Activated T-helper 1 cell treated with anti-CD3 and anti-CD28 coated beads, Interleukin-12 subunit alpha, Interleukin-12 subunit beta, Interleukin-2, Interleukin-4 antibody, amounts not matched to agents 30 ng/mL and 10 ng/mL and 1 ng/mL, durations not matched to agents 14 hours and 24 hours and 36 hours (primary cell): ENCODE data around the gene PPP1R9B. TPM values are rescaled to one million over a fixed set of nuclear protein-coding genes. Genes with fewer than 3 reads are reported as not detected.

ENCODE experiments used
- DNase-seq: peaks from one replicate; pipeline ENCODE4 v3.0.0; 2021; ENCODE audit warnings: low spot score
- H3K27ac Mint-ChIP-seq: one replicate; pipeline ENCODE4 v1.8.0; 2021; ENCODE audit warnings: mild to moderate bottlenecking, mixed read lengths
- H3K27me3 Mint-ChIP-seq: one replicate; pipeline ENCODE4 v1.8.0; 2022; ENCODE audit warnings: mild to moderate bottlenecking, moderate library complexity, mixed read lengths; ENCODE audit not compliant: insufficient read depth
- H3K36me3 Mint-ChIP-seq: one replicate; pipeline ENCODE4 v1.8.0; 2021; ENCODE audit warnings: low read depth, mixed read lengths
- H3K4me1 Mint-ChIP-seq: one replicate; pipeline ENCODE4 v1.8.0; 2021; ENCODE audit warnings: low read depth, mixed read lengths
- H3K4me3 Mint-ChIP-seq: one replicate; pipeline ENCODE4 v1.8.0; 2021; ENCODE audit warnings: mild to moderate bottlenecking, moderate library complexity, mixed read lengths
- H3K9me3 Mint-ChIP-seq: one replicate; pipeline ENCODE4 v1.8.0; 2021; ENCODE audit warnings: mixed read lengths
- intact Hi-C: fragments of 100-400 bp; cut with micrococcal nuclease; formaldehyde crosslinking; loops from one replicate; pipeline ENCODE4 v1.15.1; 2024
- total RNA-seq: library from RNA; stranded (reverse); gene quantifications from 2 replicates; pipeline ENCODE4 v1.2.3, GENCODE V29; 2022

The PPP1R9B gene
- total RNA-seq, 1 donor from 2014 or later: 97.1 TPM

DNA sequence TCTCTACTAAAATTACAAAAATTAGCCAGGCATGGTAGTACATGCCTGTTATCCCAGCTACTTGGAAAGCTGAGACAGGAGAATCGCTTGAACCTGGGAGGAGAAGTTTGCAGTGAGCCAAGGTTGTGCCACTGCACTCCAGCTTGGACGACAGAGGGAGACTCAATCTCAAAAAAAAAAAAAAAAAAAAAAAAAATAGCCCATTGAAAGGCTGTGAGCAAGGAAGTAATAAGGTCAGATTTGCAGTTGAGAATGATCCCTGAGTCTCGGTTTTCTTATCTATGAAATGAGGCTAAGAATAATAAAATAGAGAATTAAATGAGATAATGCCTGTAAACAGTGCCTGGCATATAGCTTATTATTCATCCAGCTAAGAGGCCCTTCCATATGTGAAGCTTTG, 56.7 kb downstream of the PPP1R9B start:
- H3K4me1 Mint-ChIP-seq: peaks cover 20% of the 10 kb centered on the region
- intact Hi-C loops: loop anchor here (1.0 to 2.0 kb wide), 6 partner anchors 37 to 203 kb away; partner anchors contain the start of gene SAMD14
- DNase-seq: no peak
- H3K27me3 Mint-ChIP-seq: peaks cover 2% of the 10 kb centered on the region
- H3K36me3 Mint-ChIP-seq: peaks cover 6% of the 10 kb centered on the region
- H3K9me3 Mint-ChIP-seq: no peaks in the 10 kb centered on the region
- no peak overlapping the region for H3K27ac Mint-ChIP-seq
- no peak overlapping the region for H3K4me3 Mint-ChIP-seq

DNA sequence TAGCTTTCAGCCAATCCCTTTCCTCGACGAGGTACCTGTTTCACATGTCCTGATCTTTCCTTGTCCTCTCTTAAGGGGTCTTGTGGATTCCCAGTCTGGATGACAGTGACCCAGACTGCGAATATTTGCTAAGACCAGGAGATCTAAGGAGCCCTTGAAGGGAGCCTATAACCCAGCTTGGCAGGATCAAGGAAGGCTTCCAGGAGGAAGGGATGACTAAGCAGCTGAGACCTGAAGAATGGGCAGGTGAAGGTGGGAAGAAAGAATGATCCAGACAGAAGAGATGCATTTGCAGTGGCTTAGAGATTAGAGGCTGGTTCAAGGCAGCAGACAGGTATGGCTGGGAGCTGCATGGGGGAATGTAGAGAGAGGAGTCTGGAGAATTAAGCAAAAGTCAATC, 57.2 kb downstream of the PPP1R9B start:
- Mint-ChIP-seq H3K4me1 (peaks cover 20% of the 10 kb centered on the region), H3K27me3 (peaks cover 2% of the 10 kb centered on the region), H3K4me3 (no peak overlapping the region), H3K9me3 (no peaks in the 10 kb centered on the region), H3K36me3 (peaks cover under 1% of the 10 kb centered on the region), H3K27ac (no peak overlapping the region)
- intact Hi-C loops: no loop called here
- no peak for DNase-seq

DNA sequence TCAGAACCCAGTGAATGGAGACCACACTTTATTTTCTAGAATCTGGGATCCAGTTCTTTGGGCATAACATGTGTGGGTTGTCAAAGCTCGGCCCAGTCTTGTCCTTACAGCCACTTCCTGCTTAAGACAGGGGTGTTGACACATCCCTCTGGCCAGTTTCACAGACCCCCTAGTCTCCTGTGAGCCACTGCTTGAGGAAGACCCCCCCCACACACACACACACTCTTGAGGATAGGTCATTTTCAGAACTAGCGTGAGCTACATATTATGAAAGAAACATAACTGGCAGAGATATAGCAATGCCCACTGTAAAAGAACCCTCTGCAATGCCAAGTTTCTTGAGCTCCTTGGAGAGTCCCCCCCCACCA, 58.6 kb downstream of the PPP1R9B start:
- intact Hi-C loops: no loop called here
- no peaks in the 10 kb centered on the region for H3K36me3 Mint-ChIP-seq
- no peak for DNase-seq
- peaks cover 20% of the 10 kb centered on the region for H3K4me1 Mint-ChIP-seq
- no peak overlapping the region for H3K4me3 Mint-ChIP-seq
- H3K27ac Mint-ChIP-seq: no peak overlapping the region
- no peaks in the 10 kb centered on the region for H3K9me3 Mint-ChIP-seq
- peaks cover 2% of the 10 kb centered on the region for H3K27me3 Mint-ChIP-seq

DNA sequence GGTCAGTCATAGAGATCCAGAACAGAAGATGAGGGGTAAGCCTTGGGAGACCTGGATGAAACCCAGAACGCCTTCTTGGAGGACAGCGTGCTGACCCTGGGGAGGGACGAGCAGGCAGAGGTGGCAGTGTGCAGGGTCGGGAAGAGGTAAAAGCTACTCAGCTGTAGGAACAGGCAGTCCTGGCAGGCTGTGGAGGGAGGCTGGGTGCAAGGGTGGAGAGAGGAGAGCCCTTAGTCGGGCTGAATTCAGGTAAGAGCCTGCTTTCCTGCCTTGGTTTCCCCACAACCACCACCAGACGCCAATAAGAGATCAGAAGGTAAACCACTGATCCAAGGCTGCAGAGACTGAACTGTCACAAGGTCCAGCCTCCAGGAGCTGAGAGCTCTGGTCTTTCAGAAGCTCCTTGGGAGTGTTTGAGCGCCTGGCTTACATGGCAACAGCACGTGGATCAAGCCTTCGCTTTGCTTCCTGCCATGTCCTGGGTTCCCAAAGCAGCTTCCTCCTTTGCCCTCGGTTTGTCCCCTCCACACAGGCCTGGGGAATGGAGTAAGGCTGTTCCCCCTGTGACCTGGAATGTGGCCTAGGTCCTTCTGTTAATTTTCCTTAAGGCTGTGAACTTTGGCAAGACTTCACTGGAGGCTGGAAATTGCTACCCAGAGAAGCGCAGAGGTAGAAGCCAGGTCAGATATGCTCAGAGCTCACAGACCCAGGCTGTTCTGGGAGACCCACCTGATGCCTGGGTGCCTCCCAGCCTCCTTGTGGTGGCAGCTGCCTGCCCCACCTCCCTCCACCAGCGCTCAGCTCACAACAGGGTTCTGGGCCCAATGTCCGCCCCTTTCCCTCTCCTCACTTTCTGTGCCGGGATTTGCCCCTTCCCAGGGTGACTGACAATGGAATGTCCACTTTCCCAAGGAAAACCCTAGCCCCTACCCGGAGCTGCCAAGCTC, 59.2 kb downstream of the PPP1R9B start:
- no peak overlapping the region for H3K27ac Mint-ChIP-seq
- intact Hi-C loops: no loop called here
- H3K36me3 Mint-ChIP-seq: no peaks in the 10 kb centered on the region
- no peaks in the 10 kb centered on the region for H3K9me3 Mint-ChIP-seq
- H3K4me1 Mint-ChIP-seq: peaks cover 19% of the 10 kb centered on the region
- H3K27me3 Mint-ChIP-seq: peaks cover 2% of the 10 kb centered on the region
- DNase-seq: no peak
- H3K4me3 Mint-ChIP-seq: no peak overlapping the region

DNA sequence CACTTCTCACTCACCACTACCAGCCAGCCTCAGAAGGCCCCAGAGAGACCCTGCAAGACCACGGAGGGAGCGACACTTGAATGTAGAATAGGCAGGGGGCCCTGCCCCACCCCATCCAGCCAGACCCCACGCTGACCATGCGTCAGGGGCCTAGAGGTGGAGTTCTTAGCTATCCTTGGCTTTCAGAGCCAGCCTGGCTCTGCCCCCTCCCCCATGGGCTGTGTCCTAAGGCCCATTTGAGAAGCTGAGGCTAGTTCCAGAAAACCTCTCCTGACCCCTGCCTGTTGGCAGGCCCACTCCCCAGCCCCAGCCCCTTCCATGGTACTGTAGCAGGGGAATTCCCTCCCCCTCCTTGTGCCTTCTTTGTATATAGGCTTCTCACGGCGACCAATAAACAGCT, 60.4 kb downstream of the PPP1R9B start:
- Mint-ChIP-seq H3K27ac (no peak overlapping the region), H3K9me3 (no peaks in the 10 kb centered on the region), H3K36me3 (no peaks in the 10 kb centered on the region), H3K4me1 (peaks cover 8% of the 10 kb centered on the region), H3K27me3 (peaks cover 2% of the 10 kb centered on the region), H3K4me3 (no peak overlapping the region)
- intact Hi-C loops: no loop called here
- DNase-seq: no peak

DNA sequence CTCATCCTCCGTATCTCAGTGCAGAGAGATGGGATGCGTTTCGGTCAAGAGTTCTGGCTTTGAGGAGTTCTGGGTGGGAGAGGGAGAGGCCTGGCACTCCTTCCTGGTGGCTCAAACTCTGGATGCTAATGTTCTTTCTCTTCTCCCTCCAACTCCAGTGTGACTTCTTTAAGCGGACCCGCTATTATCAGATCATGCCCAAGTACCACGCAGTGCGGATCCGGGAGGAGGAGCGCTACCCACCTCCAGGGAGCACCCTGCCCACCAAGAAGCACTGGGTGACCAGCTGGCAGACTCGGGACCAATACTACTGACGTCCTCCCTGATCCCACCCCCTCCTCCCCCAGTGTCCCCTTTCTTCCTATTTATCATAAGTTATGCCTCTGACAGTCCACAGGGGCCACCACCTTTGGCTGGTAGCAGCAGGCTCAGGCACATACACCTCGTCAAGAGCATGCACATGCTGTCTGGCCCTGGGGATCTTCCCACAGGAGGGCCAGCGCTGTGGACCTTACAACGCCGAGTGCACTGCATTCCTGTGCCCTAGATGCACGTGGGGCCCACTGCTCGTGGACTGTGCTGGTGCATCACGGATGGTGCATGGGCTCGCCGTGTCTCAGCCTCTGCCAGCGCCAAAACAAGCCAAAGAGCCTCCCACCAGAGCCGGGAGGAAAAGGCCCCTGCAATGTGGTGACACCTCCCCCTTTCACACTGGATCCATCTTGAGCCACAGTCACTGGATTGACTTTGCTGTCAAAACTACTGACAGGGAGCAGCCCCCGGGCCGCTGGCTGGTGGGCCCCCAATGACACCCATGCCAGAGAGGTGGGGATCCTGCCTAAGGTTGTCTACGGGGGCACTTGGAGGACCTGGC, 61.3 kb downstream of the PPP1R9B start:
- H3K27me3 Mint-ChIP-seq: peaks cover 2% of the 10 kb centered on the region
- H3K36me3 Mint-ChIP-seq: no peaks in the 10 kb centered on the region
- no peak overlapping the region for H3K4me3 Mint-ChIP-seq
- intact Hi-C loops: no loop called here
- peaks cover under 1% of the 10 kb centered on the region for H3K4me1 Mint-ChIP-seq
- no peak for DNase-seq
- H3K27ac Mint-ChIP-seq: no peak overlapping the region
- no peaks in the 10 kb centered on the region for H3K9me3 Mint-ChIP-seq

DNA sequence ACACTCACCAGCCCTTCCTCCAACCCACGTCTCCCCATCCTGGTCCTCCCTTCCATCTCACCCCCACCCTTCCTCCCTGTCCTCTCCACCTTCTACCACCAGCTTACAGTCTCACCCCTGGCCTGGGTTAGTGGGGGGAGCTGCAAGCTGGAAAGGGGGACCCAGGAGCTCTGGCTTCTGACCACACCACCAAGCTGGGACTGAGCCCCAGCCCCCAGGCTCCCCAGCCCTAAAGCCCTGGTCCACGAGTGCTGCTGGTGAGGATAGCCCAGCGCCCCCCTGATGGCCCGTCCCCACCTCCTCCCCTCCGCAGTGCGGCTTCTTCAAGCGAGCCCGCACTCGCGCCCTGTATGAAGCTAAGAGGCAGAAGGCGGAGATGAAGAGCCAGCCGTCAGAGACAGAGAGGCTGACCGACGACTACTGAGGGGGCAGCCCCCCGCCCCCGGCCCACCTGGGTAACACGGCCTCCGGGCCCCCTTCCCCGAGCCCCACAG, 62.5 kb downstream of the PPP1R9B start:
- no peaks in the 10 kb centered on the region for H3K4me1 Mint-ChIP-seq
- H3K4me3 Mint-ChIP-seq: no peak overlapping the region
- intact Hi-C loops: loop anchor here (1.0 to 2.0 kb wide), 4 partner anchors 32 to 521 kb away; partner anchors contain the start of gene ITGA3
- DNase-seq: no peak
- H3K27me3 Mint-ChIP-seq: no peaks in the 10 kb centered on the region
- no peak overlapping the region for H3K27ac Mint-ChIP-seq
- H3K36me3 Mint-ChIP-seq: no peaks in the 10 kb centered on the region
- H3K9me3 Mint-ChIP-seq: no peaks in the 10 kb centered on the region

DNA sequence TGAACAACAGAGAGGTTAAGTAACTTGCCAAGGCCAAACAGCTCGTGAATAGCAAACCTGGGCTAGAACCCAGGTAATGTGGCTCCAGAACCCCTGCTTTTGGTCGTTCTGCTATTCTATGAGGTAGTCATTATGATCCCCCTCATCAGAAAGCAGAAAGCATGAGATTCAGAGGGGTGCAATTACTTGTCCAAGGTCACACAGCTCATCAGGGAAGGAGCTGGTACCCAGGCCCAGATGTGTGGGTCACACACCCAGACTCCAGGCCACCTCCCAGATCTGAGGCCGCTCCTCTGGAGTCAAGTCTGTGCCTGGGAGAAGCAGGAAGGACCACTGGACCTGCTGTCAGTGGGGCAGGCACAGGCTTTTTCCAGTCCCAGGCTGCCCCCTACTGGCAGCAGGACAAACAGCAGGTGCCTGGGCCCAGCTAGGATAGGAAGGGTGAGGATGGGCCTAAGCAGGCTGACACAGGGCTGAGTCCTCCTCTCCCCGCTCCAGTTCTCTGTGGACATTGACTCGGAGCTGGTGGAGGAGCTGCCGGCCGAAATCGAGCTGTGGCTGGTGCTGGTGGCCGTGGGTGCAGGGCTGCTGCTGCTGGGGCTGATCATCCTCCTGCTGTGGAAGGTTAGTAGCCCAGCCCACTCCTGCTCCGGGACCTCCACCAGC, 63.1 kb downstream of the PPP1R9B start:
- Mint-ChIP-seq H3K27ac (no peak overlapping the region), H3K9me3 (no peaks in the 10 kb centered on the region), H3K27me3 (no peaks in the 10 kb centered on the region), H3K36me3 (no peaks in the 10 kb centered on the region), H3K4me3 (no peak overlapping the region), H3K4me1 (no peaks in the 10 kb centered on the region)
- intact Hi-C loops: loop anchor here (1.0 to 2.0 kb wide), 4 partner anchors 31 to 521 kb away; partner anchors contain the start of gene ITGA3
- DNase-seq: peak; percentile 72

Other genes with a start within 250 kb of the PPP1R9B start
- 0.20 TPM in 1 of 2 replicates, not detected in the other for gene DLX4, start 181.5 kb downstream of the PPP1R9B start, total RNA-seq
- gene DLX3, start 155.5 kb downstream of the PPP1R9B start, total RNA-seq: not detected in 2 replicates
- gene ITGA3, start 94.6 kb downstream of the PPP1R9B start, total RNA-seq: 18.0 and 20.6 TPM in 2 replicates
- gene PDK2, start 55.3 kb downstream of the PPP1R9B start, total RNA-seq: 13.7 and 16.9 TPM in 2 replicates
- 1.6 and 3.6 TPM in 2 replicates for gene SAMD14, start 20.5 kb downstream of the PPP1R9B start, total RNA-seq
- gene SGCA, start 15.3 kb upstream of the PPP1R9B start, total RNA-seq: 0.32 and 0.49 TPM in 2 replicates
- 1.2 and 2.0 TPM in 2 replicates for gene COL1A1, start 51.0 kb upstream of the PPP1R9B start, total RNA-seq
- 0.21 and 0.47 TPM in 2 replicates for gene TMEM92, start 123.8 kb upstream of the PPP1R9B start, total RNA-seq
- gene XYLT2, start 195.4 kb upstream of the PPP1R9B start, total RNA-seq: 63.0 and 63.9 TPM in 2 replicates
- 73.4 and 78.7 TPM in 2 replicates for gene MRPL27, start 222.5 kb upstream of the PPP1R9B start, total RNA-seq
- gene EME1, start 222.6 kb upstream of the PPP1R9B start, total RNA-seq: 27.7 and 32.9 TPM in 2 replicates
- 113 and 116 TPM in 2 replicates for gene LRRC59, start 246.8 kb upstream of the PPP1R9B start, total RNA-seq